Gastroesophageal sphincter (tissue), 3 donors: ENCODE results near the gene EIF4E2.

Experiments used
- EP300 ChIP-seq: sonication (generic); formaldehyde crosslinking; IDR thresholded peaks from one replicate; pipeline ENCODE4 v1.6.1; 2017; ENCODE audit warnings: antibody characterized with exemption, mild to moderate bottlenecking
- POLR2A ChIP-seq, 2 donors: fragments of 450-650 bp; IDR thresholded peaks; one replicate each; pipeline ENCODE4 v1.6.1; 2017; ENCODE audit warnings: antibody characterized with exemption in 2 of 2, mild to moderate bottlenecking in 2 of 2, moderate library complexity in 1 of 2
- POLR2AphosphoS5 ChIP-seq: sonication (generic); formaldehyde crosslinking; IDR thresholded peaks from one replicate; pipeline ENCODE4 v1.6.1; 2017; ENCODE audit warnings: antibody characterized with exemption
- TF ChIP-seq, protein P1 (sequence below), 4 experiments: fragments of 200-600 bp in 2 of 4; fragments of 450-650 bp in 2 of 4; sonication (generic) in 1 of 4; IDR thresholded peaks; one replicate each; pipeline ENCODE4 v1.5.1; 2017 to 2019; ENCODE audit warnings: antibody characterized with exemption in 4 of 4, mild to moderate bottlenecking in 2 of 4, moderate library complexity in 2 of 4

GRCh38 chr2:232611061-232611460 lies 60.6 kb downstream of the EIF4E2 start:
- TF ChIP-seq, protein P1, sequence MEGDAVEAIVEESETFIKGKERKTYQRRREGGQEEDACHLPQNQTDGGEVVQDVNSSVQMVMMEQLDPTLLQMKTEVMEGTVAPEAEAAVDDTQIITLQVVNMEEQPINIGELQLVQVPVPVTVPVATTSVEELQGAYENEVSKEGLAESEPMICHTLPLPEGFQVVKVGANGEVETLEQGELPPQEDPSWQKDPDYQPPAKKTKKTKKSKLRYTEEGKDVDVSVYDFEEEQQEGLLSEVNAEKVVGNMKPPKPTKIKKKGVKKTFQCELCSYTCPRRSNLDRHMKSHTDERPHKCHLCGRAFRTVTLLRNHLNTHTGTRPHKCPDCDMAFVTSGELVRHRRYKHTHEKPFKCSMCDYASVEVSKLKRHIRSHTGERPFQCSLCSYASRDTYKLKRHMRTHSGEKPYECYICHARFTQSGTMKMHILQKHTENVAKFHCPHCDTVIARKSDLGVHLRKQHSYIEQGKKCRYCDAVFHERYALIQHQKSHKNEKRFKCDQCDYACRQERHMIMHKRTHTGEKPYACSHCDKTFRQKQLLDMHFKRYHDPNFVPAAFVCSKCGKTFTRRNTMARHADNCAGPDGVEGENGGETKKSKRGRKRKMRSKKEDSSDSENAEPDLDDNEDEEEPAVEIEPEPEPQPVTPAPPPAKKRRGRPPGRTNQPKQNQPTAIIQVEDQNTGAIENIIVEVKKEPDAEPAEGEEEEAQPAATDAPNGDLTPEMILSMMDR (IDR thresholded peaks at IDR 0.05) = no peak
- TF ChIP-seq EP300 (no peak), POLR2AphosphoS5 (no peak), POLR2A (IDR thresholded peaks at IDR 0.05) (no peak)
